Activated effector memory CD4-positive, alpha-beta T cell treated with anti-CD3 and anti-CD28 coated beads, Interleukin-2, amount 50 U/mL, for 16 hours (primary cell): Measurements from ENCODE around the gene CLPSL1.
A peak's percentile ranks its signal among the peaks of the same experiment; 100 is the strongest.
"Not testable (repeated sequence)": the region's sequence is repeated elsewhere in the genome, so short reads cannot be mapped to it uniquely, and the experiment has no call there.

Experiments used
- DNase-seq: peaks from one replicate; pipeline ENCODE4 v3.0.0-alpha.2; 2020

CLPSL1 gene, protein sequence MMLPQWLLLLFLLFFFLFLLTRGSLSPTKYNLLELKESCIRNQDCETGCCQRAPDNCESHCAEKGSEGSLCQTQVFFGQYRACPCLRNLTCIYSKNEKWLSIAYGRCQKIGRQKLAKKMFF

DNA sequence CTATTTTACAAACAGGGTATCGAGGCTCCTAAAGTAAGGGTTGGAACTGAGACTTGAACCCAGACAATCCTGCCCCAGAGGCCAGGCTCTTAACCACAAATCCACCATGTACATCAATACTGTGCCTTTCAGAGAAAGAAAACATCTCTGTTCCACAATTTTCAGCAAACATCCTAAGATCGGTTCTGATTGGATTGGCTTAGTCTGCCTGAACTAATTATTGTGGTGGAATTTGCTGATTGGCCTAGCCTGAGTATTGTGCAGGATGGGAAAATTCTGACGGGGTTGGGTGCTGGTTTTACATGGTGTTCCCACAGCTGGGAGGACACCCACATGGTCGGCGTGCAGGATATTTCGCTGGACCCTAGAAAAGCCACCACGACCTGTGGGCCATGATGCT is at the start of gene CLPSL1:
TSS of gene CLPSL1 (plus strand) at position 301 of the 400 bp plus-strand sequence. CDS start at position 393, 92 bp downstream.
- no peak for DNase-seq

DNA sequence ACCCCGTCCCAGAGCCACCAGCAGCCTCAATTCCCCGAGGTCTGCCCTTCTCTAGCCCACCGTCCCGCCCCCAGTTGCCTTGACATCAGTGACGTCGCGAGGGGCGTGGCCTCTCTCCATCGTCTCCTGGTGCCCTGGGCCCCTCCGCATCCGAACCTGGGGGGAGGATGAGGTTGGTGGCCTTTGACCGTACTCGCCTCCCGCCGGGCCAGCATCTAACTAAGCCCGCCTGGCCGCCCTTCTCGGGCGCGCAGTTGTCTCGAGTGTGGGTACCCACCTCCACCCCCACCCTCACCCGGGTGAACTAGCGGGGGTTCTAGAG is 49.4 kb upstream of the CLPSL1 start:
- peak; percentile 96 for DNase-seq

DNA sequence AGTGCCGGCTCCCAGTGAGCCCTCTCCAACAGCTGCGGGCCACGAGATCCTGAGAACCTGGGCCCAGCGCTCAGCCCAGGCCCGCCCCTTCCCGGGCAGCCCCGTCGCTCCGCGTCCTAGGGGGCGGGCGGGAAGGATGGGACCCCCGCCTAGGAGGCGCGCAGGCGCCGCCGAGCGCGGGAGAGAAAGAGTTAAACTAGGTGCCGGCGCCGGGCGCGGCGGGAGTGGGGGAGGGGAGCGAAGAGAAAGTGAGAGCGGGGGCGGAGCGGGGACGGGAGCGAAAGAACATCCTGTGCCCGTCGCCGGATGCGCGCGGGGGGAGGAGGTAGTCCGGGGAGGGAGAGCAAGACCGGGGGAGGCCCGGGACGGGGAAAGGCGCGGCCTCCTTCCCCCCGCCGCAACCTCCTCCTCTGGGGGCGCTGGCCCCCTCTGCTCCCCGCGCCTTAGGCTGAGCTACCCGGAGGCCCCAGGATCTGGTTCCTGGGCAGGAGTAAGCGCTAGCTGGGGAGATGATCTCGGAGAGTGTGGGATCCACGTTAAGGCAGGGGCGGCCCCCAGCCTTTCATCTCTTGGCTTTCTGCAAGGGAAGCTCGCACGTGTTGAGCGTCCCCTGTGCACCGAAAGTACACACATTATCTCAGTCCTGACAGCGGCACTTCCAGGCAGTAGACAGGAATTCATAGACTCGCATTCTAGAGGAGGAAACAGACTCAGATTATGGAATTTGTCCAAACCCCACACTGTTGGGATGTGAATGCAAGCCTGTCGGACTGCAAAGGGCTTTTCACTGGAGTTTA is 48.9 kb upstream of the CLPSL1 start:
- peak; percentile 97 for DNase-seq

DNA sequence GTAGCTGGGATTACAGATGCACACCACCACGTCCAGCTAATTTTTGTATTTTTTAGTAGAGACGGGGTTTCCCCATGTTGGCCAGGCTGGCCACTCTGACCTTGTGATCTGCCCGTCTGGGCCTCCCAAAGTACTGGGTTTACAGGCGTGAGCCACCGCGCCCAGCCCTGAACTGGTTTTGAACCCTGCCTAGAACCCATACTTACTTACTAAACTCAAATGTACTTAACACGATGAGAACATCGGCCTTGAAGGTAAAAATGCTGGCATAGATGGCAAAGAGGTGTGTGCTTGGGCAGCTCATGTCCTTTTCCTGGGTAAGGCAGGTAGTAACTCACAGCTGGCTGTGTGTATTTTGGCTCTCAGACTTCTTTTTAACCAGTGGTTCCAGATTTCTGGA is 47.2 kb upstream of the CLPSL1 start:
- no peak for DNase-seq

DNA sequence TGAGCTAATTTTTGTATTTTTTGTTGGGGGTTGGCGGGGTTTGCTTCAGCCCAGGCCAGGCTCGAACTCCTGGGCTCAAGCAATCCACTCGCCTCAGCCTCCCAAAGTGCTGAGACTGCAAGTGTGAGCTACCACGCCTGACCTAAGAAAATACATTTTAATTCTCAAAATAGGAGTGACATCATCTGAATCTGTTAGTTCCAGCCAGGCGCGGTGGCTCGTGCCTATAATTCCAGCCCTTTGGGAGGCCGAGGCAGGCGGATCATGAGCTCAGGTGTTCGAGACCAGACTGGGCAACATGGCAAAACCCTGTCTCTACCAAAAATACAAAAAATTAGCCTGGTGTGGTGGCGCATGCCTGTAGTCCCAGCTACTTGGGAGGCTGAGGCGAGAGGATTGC is 46.5 kb upstream of the CLPSL1 start:
- DNase-seq: not testable (repeated sequence)

DNA sequence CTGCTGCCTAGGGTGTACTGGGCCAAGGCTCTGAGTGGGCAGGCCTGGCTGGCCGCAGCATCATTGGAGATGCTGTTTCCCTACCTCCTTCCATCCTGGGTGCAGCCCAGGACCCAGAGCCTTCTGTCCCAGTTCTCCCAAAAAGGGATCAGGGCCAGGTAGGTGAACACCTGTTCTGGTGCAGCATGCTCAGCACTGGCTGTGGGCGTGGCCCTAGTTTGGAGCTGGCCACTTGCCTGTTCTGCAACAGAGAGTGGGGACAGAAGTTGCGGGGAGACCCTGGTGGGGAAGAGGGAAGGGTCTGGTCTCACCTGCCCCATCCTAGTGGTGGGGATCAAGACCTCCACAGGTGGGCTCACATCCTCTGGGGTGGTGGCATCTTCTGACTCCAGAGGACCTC is 45.4 kb upstream of the CLPSL1 start:
- no peak for DNase-seq

DNA sequence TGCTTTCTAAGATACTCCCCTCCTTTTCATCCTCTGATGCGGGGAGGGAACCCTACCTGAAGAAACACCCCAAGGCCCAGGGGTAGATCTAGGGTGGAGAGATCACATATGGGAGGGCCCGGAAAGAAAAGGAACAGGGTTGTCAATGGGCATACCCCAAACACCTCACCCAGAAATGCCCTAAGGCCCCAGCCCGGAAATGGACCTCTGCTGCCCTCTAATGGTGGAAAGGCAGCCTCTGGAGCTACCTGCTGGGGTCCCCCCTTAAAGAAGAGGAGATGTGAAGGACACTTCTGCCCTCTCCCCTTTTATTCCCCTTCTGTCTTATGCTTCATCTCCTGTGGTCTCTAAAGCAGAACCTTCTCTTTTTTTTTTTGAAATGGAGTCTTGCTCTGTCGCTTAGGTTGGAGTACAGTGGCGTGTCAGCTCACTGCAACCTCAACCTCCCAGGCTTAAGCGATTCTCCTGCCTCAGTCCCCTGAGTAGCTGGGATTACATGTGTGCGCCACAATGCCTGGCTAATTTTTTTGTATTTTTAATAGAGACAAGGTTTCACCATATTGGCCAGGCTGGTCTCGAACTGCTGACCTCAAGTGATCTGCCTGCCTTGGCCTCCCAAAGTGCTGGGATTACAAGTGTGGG is 44.4 kb upstream of the CLPSL1 start:
- peak; percentile 93 for DNase-seq

DNA sequence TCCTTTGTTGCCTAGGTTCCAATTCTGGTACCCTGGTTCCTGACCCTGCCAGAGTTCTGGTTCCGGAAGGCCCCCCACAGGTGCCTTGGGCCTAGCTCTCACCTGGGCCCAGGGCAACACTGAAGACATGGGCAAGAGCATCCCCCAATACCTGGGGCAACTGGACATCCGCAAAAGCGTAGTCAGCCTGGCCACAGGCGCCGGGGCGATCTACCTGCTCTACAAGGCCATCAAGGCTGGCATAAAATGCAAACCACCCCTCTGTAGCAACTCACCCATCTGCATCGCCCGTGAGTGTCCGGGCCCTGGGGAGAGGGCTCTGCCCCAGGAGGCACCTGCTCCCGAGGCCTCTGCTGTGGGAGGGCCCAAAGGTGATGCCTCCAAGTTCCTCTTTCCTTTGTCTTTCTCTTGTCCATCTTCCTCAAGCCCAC is 43.8 kb upstream of the CLPSL1 start, which contains the start of gene ARMC12:
TSS of gene ARMC12 (plus strand) at position 51 of the 431 bp plus-strand sequence. CDS start at position 128, 77 bp downstream.
- no peak for DNase-seq

DNA sequence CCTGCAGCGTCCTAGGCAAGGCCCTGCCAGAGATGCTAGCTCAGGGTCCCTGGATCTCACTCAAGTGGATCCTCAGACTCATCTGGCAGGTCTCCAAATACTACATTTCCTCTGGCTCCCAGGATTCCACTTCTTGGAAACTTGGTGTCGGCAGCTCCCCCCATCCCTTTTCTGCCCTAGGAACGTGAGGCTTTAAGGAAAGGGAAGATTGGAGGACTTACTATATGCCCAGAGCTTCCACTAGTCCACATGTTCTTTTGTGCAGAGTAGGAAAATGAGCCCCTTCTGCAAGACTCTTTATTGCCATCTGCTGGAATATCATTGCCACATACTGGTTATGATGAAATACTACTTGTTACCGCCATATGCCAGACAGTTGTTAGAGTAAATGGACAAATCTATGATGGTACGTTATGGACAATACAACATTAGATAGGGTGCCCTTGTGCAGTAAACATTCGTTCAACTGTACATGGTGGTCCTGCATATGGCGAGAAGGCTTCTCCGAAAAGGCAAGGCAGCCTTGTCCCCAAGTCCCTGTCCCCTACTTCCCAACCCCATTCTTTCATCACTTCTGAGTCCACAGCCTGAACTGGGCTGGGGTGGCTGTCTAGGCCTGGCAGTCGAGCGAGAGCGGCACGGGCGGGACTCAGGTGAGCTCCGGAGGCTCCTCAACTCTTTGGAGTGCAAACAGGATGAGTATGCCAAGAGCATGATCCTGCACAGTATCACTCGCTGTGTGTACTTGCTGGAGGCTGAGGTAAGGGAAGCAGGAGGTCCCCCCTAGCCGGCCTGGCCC is 43.2 kb upstream of the CLPSL1 start:
- no peak for DNase-seq

DNA sequence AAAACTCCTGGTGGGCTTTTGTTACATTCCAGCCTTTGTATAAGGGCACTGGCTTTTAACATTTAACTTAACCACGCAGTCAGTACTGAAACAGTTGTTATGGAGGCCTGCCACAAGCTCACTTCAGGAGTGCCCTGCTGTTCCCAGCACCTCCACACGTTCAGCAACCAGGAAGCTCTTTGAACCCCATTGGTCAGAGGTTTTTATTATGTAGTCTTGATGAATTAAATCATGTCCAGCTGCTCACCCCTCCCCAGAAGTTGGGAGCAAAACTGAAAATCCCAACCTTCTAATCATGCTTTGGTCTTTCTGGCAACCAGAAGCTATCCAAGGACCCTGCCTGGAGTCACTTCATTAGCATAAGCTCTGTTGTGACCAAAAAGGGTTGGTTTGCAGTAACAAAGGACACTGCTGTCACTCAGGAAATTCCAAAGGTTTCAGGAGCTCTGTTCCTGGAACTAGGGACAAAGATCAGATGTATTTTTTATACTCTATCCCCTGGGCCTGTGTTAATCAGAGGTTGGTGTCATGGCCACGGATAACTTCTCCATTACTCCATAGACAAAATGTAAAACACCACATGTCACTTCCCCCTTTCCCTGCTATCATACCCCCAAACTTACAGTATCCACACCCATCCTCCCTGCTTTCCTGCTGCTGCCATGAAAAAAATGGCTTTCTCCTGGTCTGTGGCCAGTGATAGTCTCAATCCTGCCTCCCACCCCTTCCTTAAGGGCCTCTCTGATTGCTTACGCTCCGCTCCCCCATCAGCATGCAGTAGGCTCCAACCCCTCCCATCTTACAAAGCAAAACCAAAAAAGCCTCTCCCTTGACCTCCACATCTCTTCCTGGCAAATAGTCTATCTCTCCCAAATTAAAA is 40.9 kb upstream of the CLPSL1 start:
- no peak for DNase-seq

DNA sequence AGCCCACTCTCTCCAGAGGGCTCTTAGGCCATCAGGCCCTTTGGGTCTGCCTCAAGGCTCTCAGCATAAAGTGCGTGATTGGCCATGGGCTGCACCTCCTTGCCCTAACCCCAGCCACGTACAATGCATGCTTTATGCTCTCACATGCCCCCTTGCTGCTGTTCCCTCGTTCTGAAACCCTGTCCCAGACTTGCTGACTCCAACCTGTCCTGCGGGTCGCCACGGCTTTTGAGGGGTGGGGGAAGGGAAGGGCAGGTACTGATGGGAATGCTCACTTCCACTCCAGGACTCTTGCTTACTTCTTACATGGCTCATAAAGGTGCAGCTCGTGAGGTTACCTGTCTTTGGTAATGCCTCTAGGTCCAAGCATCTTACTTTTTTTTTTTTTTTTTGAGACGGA is 38.0 kb upstream of the CLPSL1 start:
- no peak for DNase-seq

DNA sequence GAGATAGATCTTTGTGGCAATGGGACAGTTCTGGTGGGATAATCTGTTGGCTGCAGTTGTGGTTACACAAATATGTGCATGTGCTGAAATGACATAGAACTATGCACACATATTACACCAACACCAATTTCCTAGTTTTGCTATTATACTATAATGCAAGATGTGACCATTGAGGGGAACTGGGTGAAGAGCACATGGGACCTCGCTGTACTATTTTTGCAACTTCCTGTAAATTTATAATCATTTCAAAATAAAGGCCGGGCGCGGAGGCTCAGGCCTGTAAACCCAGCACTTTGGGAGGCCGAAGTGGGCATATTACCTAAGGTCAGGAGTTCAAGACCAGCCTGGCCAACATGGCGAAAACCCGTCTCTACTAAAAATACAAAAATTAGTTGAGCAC is 35.3 kb upstream of the CLPSL1 start:
- no peak for DNase-seq

DNA sequence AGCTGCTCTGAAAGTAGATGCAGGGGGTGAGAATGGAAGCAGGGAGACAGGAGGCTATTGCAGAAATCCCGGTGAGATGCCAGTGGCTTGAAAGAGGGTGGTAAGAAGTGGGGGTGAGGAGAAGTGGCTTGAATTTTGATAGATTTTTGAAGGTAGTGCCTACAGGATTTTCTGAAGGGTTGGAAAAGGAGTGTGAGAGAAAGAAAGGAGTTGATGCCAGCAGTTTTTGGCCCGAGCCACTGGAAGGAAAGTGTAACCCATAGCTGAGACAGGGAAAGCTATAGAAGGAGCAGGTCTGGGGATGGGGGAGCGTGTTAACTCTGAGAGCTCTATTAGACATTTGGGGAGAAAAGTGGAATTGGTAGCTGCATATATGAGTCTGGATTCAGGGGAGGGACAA is 34.3 kb upstream of the CLPSL1 start:
- DNase-seq: no peak

DNA sequence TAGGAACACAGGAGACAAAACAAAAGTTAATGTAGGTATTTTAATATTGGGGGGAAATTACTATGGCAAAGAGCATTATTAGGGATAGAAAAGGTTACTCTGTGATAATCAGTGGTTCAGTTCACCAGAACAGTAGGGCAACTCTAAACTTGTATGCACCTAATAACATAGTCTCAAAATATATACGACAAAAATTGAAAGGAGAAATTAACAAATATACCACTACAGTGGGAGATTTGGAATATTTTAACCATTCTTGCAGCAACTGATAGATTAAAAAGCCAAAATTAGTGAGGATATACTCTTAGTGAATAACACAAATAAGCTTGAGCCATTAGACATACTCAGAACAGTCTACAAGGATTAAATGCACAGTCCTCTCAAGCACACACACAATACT is 32.9 kb upstream of the CLPSL1 start:
- DNase-seq: no peak

DNA sequence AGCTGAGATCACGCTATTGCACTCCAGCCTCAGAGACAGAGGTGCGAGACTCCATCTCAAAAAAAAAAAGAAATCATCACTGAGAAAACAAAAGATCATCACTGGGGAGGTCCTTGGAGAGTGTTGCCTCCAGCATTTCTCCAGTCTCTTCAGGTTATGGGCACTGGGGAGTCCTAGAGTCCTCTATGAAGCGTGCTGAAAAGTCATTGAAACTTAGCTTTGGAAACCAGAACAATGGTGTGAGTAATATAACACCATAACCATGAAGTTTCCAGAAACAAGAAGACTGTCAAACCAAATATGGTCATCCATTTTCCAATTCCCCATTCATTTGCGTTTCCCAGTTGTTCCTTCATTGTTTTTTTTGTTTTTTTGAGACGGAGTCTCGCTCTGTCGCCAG is 30.3 kb upstream of the CLPSL1 start:
- no peak for DNase-seq

DNA sequence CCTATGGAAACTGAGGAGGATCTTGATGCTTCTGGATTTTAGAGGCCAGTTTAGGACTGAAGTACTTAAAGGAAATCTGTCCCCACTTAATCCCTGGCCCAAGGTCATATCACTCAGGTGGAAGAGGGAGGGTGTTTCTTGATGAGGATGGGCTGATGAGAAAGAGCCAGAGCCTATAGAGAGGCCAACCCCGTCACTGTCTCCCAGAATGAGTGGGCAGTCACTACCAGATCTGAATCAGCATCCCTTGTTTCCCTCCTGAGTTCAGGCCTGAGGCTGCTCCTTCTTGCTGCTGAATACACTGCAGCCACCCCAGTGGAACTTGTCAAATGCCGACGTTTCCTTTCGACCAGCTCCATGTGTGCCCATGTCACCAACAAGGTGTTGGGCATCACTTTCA is 29.2 kb upstream of the CLPSL1 start:
- DNase-seq: no peak

DNA sequence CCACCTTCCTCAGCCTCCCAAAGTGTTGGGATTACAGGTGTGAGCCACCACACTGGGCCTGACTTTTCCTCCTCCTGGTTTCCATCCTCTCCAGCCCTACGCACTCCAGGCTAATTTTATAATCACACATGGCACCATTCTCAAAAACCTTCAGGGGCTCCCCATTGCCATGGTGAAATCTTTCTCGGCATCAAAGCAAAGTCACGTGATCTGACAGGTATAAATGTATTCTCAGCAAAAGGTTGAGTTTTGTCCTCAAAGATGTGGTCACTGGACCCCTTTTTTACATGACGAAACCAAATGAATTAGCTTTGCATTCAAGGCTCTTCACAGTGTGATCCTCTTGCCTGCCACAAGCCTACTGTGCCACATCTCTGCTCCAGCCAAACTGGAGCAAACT is 28.5 kb upstream of the CLPSL1 start:
- DNase-seq: no peak

DNA sequence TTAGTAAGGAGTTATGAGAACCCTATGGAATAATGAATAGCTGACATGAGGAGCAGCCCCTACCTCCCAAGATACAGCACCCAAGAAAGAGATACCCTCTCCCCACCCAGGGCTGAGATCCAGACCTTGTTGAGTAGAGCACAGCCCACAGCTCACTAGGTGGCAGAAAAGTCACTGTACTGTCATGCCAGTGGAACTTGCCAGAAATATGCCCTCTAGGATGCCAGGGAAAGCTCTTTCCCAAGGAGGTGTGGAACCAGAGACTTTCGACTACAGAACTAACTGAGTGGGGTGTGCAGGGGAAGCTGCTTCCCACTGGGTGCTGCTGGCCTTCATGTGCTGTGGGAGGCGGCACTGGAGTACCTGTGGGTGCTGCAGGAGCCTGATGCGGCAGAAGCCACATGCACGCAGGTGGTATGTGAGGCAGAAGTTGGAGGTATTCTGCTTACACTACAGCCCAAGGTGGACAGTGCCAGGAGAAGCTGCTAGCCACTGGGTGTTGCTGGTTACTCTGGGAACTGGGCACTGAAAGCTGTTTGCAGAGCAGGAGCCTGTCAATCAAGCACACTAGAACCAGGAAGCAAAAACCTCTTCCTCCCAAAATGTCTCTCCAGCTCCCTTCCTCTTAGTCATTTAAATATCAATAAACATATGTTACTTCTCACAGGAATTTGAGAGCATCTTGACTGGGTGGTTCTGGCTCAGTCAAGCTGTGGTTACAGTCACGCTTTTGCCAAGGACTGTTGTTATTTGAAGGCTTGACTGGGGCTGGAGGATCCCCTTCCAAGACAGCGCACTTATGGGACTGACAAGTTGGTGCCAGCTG is 26.2 kb upstream of the CLPSL1 start:
- DNase-seq: no peak

DNA sequence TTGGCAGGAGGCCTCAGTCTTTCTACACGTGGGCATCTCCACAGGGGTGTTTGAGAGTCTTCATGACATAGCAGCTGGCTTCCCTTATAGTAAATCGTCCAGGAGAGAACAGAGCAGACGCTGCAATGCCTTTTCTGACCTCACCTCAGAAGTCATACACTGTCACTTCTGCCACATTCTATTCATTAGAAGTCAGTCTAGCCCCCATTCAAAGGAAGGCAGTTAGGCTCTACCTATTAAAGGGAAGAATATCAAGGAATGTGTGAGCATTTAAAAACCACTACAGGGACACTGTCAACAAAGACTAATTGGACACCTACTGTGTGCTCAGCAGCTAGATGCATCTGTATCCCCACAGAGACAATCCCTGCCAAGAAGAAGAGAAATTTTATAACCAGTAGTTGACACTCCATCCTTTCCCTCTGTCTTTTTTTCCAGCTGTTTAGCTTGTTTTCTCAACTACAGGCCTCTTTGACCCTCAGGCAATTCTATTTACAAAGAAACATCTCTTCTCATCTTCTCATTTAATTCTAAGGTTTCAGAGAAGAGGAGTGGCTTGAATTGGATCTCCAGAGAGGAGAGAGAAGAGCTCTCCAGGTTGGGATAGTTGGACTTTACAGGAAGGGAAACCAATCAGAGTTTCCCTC is 25.4 kb upstream of the CLPSL1 start:
- no peak for DNase-seq

DNA sequence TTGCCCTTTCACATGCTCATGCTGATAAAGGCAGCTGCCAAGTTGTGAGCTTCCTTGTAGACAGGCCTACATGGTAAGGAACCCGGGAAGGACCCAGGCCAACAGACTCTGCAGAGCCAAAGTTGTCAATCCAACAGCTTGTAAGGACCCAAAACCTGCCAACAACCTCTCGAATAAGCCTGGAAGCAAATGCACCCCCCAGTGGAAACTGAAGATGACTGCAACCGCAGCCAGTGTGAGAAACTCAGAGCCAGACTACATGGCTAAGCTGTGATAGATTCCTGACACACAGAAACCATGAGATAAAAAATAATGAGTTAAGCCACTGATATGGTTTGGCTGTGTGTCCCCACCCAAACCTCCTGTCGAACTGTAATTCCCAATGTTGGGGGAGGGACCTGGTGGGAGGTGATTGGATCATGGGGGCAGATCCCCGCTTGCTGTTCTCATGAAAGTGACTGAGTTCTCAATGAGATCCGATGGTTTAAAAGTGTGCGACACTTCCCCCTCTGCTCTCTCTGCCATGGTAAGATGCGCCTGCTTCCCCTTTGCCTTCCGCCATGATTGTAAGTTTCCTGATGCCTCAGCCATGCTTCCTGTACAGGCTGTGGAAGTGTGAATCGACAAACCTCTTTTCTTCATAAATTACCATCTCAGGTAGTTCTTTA is 23.2 kb upstream of the CLPSL1 start:
- DNase-seq: no peak
